Globus pallidus (tissue), 1 donor: Measurements from ENCODE around the gene GPRIN3.
"Not testable (repeated sequence)": the region's sequence is repeated elsewhere in the genome, so short reads cannot be mapped to it uniquely, and the experiment has no call there.

ENCODE experiments used
- DNase-seq: peaks from one replicate; pipeline ENCODE4 v3.0.0-alpha.2; 2015; ENCODE audit warnings: low spot score

The GPRIN3 gene

DNA sequence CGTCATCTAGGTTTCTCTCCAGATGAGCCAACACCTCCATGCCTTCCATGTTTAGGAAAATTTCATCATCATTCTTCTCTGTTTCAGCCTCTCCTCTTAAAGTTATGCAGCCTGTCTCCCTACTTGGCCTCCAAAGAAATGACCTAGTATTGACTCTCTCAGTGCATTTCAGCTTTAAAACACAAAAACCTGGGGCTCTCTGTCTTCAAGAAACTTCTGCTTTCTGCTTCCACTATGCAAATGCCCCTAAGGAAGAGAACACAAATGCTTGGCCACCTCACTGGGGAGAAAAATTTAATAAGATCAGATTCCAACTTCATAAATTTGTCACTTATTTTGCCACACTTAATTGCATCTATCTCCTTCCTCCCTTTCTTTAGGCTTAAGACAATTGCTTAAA, 93.3 kb downstream of the GPRIN3 start:
- DNase-seq, result no peak

DNA sequence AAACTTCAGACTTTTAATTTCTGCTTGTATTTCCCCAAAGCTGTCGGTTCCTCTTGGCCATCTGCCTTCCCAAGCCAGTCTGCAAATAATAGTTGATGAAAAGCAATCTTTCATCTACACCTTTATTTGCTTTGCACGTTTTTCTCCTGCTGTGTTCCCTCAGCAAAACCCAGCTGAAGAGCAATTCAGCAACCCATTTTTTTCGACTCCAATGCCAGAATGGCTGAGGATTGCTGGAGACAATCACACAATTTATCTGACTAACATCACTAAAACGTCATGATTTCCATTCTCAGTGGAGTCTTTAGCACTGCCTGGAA, 94.3 kb downstream of the GPRIN3 start:
- no peak for DNase-seq

DNA sequence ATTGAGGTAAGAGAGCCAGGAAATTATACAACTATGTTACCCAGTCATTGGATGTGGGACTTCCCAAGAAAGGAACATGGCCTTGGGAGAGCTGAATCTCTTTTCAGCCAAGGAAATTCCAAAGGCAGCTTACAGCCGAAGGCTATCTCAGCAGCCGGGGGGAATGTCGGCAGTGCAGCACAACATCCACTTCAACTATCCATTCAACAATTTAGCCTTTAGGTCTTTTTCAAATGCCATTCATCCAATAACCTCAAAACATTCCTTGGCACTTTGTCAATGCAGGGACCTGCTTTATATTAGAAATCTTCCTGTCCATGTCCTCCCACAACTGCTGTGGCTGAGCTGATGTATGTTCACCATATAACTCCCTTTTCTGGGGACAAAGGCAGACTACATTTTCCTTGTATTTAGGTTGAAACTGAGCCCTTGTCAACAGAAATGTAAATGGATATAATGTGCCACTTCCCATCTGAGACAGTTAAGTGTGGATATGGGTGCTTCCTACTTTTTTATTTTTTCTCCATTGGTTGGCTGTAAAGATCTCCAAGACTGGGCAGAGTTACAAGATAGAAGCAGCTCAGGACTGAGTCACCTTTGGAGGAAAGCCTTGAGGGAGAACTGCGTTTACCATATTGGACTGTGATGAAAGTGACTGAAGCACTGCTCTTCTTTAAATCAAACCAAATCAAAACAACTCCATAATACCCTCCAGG, 94.8 kb downstream of the GPRIN3 start:
- no peak for DNase-seq

DNA sequence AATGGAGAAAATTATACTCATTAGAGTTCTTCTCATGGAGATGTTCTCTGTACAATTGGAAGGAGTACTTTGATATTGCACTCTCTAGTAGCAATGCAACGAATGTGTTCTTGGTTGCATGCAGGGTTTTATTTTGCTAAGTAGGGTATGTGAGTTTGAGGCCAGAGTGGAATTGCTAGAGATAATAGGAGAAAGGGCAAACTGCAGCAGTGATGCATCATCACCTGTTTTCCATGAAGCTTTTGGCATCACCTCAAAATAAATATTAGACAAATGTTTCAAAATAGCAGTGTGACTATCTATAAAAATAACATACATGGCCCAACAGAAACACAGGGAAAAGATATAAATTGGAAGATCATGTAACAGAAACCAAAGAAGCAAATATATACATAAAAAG, 103.0 kb downstream of the GPRIN3 start:
- DNase-seq, result no peak

DNA sequence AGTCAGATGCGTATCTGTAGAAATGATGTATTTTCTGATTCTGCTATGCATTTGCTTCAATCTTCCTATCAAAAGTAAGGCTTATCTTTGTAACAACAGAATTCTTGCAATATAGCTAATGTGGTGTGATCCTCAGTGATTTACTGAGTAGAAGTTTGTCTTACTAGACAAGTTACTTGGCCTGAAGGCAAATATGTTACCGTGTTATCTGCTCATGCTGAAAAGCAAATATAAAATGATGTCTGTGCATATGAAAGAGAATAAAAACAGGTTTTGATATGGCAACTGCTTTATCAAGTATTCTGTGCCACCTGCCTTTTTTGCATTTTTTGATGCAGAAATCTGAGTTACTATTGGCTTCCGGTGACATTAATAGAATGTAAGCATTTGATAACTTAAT, 103.7 kb downstream of the GPRIN3 start:
- no peak for DNase-seq

DNA sequence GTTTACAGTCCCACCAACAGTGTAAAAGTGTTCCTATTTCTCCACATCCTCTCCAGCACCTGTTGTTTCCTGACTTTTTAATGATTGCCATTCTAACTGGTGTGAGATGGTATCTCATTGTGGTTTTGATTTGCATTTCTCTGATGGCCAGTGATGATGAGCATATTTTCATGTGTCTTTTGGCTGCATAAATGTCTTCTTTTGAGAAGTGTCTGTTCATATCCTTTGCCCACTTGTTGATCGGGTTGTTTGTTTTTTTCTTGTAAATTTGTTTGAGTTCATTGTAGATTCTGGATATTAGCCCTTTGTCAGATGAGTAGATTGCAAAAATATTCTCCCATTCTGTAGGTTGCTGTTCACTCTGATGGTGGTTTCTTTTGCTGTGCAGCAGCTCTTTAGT, 108.2 kb downstream of the GPRIN3 start:
- DNase-seq, result not testable (repeated sequence)

DNA sequence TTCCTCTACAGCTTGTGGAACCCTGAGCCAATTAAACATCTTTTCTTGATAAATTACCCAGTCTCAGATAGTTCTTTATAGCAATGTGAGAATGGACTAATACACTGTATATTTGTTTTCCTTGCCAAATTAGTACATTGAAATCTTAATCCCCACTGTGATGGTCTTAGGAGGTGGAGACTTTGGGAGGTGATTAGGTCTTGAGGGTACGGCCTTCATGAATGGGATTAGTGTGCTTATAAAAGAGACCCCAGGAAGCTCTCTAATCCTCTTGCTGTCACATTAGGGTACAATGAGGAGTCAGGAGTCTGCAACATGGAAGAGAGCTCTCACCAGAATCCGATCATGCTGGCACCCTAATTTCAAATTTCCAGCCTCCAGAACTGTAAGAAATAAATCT, 109.7 kb downstream of the GPRIN3 start:
- DNase-seq, result no peak

DNA sequence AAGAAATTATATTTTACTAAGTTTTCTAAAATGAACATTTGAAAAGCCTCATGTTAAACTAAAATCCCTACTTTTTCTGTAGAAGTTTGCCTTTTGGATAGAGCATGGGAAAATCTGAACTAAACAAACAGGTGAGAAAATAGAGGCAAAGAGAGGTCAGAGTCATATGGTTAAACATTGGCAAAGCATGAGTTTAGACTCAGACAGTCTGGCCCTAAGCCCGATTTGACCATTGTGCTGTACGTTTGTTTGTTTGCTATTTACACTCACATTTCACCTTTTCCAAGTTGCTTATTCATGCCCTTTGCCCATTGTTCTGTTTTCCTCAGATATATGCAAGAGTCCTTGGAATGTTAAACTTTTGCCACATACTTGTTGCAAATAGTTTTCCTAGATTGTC, 110.9 kb downstream of the GPRIN3 start:
- DNase-seq, result no peak

DNA sequence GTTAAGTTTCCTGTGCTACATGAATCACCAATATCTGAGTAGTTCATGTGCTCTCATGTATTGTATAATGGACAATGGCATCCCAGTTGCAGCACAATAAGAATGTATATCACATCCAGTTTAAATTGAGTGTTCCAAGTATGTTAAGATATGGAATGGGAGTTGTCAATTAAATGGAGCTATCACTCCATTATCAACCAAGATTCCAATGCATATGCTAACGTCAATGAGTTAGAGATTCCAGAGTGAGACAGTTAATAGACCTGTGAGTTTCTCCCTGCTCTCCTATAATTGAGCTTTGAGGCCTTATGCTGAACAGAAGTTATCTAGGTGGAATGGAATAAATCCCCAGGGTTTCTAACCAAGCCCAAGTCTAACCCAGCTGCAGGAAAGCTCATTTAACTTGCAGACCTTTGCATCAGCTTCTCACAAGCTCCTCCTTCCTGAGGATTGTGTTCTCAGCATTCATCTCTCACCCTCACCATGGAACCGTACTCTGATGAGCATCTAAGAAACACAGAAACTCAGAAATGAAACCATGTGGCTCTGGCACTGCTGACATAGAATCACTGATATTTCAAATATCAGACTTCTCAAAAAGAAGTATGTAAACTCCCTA, 111.4 kb downstream of the GPRIN3 start:
- DNase-seq, result no peak

DNA sequence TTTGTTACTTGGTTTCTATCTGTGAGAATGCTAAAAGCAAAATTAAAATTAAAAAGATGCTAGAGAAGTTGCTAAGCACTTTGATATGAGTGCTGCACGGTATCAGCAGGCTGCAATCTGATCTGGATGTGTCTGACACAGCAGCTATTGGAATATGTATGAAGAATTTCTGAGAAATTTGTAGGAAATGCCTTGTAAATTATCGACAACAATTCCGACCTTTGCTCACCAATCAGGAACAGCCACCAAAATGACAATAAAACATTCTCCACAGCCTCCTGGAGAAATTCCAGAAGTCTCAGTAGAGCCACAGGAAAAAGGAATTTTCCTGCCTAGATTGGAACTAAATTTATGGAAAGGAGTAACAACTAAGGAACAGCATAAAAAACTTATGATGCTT, 113.8 kb downstream of the GPRIN3 start:
- no peak for DNase-seq
